Retinal pigment epithelial cell (primary cell): ENCODE results near the gene RPS4Y2.

Source experiments
- DNase-seq: peaks from one replicate; pipeline ENCODE4 v3.0.0-alpha.2; 2010; ENCODE audit warnings: low read depth
- H3K4me3 ChIP-seq: 2 replicates; pipeline ENCODE4 v1.5.1; 2011; ENCODE audit warnings: mild to moderate bottlenecking, low read length, control low read depth, moderate library complexity
- TF ChIP-seq, protein P1 (sequence below): conservative IDR thresholded peaks from 2 replicates; pipeline ENCODE4 v1.5.1; 2011; ENCODE audit warnings: low read depth, low read length, control low read depth, inconsistent platforms

RPS4Y2 gene

DNA sequence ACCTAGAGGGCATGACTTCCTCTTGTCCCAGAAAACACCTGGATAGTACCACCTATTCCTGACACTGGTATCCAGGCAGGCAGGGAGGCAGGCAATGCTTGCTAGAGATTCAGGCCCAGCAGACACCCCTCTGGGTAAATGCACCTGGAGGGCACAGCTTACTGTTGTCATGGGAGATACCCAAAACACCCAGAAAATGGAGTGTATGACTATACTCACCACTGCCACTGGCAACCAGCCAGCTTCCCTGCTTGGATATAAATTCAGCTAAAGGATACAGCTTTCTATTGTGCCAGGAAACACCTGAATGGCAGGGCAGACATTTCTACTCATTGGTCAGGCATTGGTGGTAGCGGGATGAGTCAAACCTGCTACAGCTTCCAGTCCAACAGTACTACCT lies 58.9 kb downstream of the RPS4Y2 start:
- DNase-seq: no peak
- TF ChIP-seq, protein P1, sequence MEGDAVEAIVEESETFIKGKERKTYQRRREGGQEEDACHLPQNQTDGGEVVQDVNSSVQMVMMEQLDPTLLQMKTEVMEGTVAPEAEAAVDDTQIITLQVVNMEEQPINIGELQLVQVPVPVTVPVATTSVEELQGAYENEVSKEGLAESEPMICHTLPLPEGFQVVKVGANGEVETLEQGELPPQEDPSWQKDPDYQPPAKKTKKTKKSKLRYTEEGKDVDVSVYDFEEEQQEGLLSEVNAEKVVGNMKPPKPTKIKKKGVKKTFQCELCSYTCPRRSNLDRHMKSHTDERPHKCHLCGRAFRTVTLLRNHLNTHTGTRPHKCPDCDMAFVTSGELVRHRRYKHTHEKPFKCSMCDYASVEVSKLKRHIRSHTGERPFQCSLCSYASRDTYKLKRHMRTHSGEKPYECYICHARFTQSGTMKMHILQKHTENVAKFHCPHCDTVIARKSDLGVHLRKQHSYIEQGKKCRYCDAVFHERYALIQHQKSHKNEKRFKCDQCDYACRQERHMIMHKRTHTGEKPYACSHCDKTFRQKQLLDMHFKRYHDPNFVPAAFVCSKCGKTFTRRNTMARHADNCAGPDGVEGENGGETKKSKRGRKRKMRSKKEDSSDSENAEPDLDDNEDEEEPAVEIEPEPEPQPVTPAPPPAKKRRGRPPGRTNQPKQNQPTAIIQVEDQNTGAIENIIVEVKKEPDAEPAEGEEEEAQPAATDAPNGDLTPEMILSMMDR: no peak
- H3K4me3 ChIP-seq: no peak overlapping the region

DNA sequence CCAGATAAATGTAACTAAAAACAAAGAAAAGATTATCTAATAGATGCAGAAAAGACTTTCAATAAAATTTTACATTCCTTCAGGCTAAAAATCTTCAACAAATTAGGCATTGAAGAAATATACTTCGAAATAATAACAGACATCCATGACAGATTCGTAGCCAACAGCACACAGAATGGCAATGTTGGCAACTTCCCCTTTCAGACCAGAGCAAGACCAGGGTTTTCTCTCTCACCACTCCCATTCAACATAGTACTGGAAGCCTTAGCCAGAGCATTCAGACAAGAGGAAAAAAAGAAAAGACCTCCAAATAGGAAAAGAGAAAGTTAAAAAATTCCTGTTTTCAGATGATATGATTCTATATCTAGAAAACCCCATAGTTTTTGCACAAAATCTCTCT lies 61.2 kb downstream of the RPS4Y2 start:
- DNase-seq: no peak
- no peak overlapping the region for H3K4me3 ChIP-seq
- TF ChIP-seq, protein P1: no peak
